ENCODE data around the gene F2.

DNA sequence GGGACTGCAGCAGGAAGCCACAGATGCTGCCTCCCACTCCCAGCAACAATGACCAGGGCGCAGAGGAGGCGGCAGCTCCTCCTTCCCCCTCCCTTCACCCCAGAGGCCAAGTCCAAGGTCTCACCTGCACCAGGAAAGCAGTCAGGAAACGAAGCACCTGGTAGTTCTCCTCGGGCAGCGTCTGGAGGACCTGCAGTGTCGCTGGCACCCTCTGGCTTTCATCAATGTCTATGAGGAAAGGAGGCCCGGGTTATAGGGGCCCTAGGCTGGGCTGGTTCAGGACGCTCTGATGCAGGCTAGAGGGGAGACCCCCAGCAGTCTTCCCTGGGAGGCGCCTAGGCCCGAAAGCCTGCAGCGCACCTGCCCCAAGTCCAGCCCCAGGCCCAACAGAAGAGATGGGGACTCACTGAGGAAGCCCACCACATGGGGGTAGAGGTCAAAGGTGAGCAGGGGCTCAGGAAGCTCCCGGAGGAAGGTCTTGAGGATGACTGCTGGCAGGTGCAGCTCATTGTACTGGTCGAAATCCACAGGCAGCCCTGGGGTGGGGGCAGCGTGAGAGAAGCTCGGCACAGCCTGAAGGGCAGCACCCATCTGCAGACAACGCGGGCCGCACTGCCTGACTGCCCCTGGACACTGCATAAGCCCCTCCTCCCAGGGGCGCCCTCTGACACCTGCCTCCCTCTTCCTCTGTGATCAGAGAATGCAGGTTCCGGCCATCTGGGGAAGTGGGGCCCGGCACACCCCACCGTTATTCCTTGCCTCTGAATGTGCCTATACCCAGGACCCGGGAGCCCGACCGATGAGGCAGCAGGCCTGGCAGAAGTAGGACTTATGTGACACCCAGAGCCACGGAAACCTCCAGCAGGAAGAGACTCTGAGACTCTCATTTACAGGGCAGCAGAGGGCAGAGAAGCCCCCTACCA lies 39.5 kb upstream of the F2 start:
- TF ChIP-seq, protein P1, sequence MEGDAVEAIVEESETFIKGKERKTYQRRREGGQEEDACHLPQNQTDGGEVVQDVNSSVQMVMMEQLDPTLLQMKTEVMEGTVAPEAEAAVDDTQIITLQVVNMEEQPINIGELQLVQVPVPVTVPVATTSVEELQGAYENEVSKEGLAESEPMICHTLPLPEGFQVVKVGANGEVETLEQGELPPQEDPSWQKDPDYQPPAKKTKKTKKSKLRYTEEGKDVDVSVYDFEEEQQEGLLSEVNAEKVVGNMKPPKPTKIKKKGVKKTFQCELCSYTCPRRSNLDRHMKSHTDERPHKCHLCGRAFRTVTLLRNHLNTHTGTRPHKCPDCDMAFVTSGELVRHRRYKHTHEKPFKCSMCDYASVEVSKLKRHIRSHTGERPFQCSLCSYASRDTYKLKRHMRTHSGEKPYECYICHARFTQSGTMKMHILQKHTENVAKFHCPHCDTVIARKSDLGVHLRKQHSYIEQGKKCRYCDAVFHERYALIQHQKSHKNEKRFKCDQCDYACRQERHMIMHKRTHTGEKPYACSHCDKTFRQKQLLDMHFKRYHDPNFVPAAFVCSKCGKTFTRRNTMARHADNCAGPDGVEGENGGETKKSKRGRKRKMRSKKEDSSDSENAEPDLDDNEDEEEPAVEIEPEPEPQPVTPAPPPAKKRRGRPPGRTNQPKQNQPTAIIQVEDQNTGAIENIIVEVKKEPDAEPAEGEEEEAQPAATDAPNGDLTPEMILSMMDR (IDR thresholded peaks at IDR 0.05) = no peak
- no peak for TF ChIP-seq POLR2A (IDR thresholded peaks at IDR 0.05)

All from adrenal gland (tissue), 5 donors.